GM12874 (cell line): ENCODE data around the gene AMER3.

ENCODE experiments used
- TF ChIP-seq, protein P1 (sequence below): IDR thresholded peaks from 2 replicates; pipeline ENCODE4 v1.5.1; 2011; ENCODE audit warnings: low read depth, mild to moderate bottlenecking, control low read depth, low read length, moderate library complexity; ENCODE audit not compliant: insufficient read depth

Gene AMER3

DNA sequence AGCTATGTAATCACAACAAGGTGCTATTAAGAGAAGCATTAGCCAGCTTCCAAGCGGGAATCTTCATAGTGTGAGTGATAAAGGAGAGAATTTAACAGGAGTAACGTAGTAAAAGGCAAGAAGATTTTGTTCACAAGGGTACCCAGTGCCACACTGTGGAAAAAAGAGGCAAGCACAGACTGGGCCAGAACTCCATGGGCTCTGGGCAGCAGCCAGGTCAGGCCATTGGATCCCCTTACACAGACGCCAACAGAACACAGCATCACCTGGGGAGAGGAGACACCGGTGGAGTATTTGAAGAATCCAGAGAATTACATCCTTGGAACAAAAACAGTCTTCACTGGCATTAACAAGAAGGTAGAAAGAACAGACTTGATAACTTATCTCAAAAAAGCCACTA lies 21.2 kb downstream of the AMER3 start:
- TF ChIP-seq, protein P1, sequence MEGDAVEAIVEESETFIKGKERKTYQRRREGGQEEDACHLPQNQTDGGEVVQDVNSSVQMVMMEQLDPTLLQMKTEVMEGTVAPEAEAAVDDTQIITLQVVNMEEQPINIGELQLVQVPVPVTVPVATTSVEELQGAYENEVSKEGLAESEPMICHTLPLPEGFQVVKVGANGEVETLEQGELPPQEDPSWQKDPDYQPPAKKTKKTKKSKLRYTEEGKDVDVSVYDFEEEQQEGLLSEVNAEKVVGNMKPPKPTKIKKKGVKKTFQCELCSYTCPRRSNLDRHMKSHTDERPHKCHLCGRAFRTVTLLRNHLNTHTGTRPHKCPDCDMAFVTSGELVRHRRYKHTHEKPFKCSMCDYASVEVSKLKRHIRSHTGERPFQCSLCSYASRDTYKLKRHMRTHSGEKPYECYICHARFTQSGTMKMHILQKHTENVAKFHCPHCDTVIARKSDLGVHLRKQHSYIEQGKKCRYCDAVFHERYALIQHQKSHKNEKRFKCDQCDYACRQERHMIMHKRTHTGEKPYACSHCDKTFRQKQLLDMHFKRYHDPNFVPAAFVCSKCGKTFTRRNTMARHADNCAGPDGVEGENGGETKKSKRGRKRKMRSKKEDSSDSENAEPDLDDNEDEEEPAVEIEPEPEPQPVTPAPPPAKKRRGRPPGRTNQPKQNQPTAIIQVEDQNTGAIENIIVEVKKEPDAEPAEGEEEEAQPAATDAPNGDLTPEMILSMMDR = no peak

DNA sequence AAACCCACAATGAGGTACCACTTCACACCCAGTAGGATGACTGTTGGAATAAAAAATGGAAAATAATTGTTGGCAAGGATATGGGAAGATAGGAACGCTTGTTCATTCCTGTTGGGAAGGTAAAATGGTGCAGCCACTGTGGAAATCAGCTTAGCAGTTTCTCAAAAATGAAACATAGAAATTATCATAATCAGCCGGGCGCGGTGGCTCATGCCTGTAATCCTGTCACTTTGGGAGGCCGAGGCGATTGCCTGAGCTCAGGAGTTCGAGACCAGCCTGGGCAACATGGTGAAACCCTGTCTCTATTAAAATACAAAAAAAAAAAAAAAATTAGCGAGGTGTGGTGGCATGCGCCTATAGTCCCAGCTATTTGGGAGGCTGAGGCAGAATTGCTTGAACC lies 23.4 kb downstream of the AMER3 start:
- TF ChIP-seq, protein P1 = no peak

DNA sequence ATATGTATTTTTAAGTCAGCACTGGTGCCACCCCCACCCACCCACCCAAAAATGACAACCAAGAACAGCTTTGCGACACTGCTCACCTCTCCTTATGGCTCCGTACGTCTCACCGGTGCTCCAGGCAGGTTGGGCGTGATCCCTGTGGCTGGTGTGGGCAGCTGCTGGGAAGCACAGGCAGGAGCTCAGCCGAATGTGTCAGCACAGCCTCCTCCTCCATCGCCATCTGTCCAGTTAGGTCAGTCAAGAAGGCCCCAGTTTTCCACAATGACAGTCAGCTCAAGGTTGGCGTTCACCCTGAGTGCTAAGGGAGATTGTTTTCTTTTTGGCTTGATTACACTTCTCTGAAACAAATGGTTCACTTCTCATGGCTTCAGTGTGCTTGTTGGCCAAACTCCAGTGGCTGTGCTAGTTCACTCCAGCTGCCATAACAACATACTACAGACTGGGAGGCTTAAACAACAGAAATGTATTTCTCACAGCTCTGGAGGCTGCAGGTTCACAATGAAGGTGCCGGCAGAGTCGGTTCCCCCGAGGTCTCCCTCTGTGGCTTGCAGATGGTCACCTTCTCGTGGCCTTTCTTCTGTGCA lies 30.2 kb downstream of the AMER3 start:
- TF ChIP-seq, protein P1 = no peak

DNA sequence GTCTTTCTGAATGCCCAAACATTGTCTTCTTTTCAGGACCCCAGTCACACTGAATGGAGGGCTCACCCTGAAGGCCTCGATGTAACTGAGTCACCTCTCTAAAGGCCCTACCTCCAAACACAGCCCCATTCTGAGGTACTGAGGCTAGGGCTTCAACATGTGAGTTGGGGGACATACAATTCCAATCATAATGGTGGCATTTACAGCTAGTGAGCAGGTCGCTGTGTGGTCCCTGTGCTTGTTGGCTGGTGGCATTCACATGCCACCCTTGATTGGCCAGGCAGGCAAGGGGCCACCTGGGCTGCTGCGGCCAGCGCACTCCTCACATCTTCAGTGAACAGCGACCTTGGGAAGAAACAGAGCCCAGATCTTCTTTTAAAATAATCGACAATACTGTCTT lies 30.7 kb downstream of the AMER3 start:
- TF ChIP-seq, protein P1 = no peak

DNA sequence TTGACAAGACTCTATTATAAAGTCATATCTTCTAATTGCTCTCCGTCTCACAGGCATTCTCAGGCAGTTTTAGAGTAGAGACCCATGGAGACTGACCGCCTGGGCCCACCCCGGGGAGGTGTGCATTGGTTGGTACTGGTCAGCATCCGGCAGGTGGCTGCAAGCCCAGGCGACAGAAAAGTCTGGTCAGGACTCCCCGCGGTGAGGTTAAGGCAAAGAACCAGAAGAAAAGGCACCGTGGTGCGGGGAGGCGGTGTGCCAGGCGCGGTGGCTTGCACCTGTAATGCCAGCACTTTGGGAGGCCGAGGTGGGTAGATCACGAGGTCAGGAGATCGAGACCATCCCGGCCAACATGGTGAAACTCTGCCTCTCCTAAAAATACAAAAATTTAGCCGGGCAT lies 32.5 kb downstream of the AMER3 start:
- TF ChIP-seq, protein P1 = no peak

DNA sequence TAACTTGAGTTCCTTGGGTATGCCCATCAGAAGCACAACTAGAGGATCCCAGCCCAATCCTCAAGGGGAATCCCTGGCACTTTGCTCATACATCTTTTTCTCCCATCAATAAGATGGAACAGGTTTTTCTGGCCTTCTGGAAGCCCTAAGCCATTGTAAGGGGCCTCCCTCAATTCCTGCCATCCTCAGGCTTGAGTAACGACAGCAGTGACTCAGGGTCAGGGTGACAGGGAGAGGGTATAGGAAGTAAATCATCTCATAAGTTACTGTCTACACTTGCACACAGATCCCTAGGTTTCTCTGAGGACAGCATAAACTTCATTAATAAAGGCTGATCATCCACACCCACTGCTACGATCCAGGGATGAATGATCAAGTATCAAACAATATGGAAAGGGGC lies 35.0 kb downstream of the AMER3 start:
- TF ChIP-seq, protein P1 = no peak

DNA sequence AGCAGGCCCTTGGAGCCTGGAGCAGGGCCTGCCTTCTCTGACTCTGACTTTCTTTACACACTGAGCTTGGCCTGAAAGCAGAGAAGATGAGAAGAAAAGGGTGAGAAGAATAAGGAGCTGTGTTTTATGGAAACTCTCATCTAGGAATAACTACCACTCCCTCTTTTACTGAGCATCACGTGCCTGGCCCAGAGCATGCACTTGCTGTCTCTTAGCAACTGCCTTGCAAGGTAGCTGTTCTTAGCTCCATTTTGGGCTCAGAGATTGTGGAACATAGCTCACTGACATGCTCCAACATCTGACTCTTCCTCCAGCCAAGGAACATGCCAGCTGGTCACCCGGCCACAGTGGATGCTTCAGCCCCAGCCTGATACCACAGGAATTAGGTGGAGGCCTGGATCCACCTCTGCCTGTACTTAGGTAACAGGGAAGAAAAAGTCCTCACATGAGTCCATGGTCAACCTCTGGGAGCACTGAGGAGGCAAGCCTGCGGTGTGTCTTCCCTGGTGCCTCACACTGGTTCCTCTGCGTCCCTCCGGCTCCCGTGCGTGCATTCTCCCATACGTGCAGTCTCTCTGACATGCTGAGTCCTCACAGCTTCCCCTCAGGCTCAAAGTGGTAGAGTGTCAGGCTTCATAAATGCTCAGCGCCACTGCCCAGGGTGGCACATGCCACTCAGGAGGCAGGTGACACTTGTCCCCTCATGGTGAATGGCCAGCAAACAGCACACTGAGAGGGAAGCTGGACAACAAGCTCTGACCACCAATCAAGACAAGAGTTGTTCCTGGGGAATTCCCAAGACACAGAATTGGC lies 35.7 kb downstream of the AMER3 start:
- TF ChIP-seq, protein P1 = no peak
